Activated naive CD4-positive, alpha-beta T cell treated with anti-CD3 and anti-CD28 coated beads for 36 hours (primary cell): ENCODE results near the gene HCN3. TPM values are rescaled to one million over a fixed set of nuclear protein-coding genes. Genes with fewer than 3 reads are reported as not detected.
"Not testable (repeated sequence)": the region's sequence is repeated elsewhere in the genome, so short reads cannot be mapped to it uniquely, and the experiment has no call there.

Experiments used
- CTCF ChIA-PET: fragments of 350-600 bp; sonication (Branson Sonifier 250); formaldehyde crosslinking; loops from one replicate; lab custom pipeline; 2021; ENCODE audit warnings: antibody characterized with exemption; lab: Charles Lee
- DNase-seq: peaks from one replicate; pipeline ENCODE4 v3.0.0-alpha.2; 2020
- H3K27ac Mint-ChIP-seq: one replicate; pipeline ENCODE4 v1.8.0; 2021; ENCODE audit warnings: mild to moderate bottlenecking, mixed read lengths
- H3K27me3 Mint-ChIP-seq: one replicate; pipeline ENCODE4 v1.8.0; 2021; ENCODE audit warnings: low read depth, mixed read lengths
- H3K36me3 Mint-ChIP-seq: one replicate; pipeline ENCODE4 v1.8.0; 2021; ENCODE audit warnings: low read depth, mixed read lengths
- H3K4me1 Mint-ChIP-seq: one replicate; pipeline ENCODE4 v1.8.0; 2021; ENCODE audit warnings: low read depth, mixed read lengths
- H3K4me3 Mint-ChIP-seq: one replicate; pipeline ENCODE4 v1.8.0; 2021; ENCODE audit warnings: mild to moderate bottlenecking, moderate library complexity, mixed read lengths
- H3K9me3 Mint-ChIP-seq: one replicate; pipeline ENCODE4 v1.8.0; 2021; ENCODE audit warnings: mixed read lengths
- intact Hi-C: fragments of 100-400 bp; cut with micrococcal nuclease; formaldehyde crosslinking; loops from one replicate; pipeline ENCODE4 v1.15.1; 2023
- total RNA-seq, 2 experiments: library from RNA; stranded (reverse); gene quantifications; one replicate each; pipeline ENCODE4 v1.2.3, GENCODE V29; 2021

The HCN3 gene
- 1 to 10 TPM in 1 of 2 experiments, under 1 TPM in 1; 0.79 to 1.6 TPM for total RNA-seq

- intact Hi-C loops: loop anchor here (1.0 to 10.0 kb wide), 4 partner anchors 31 to 698 kb away; partner anchors contain the start of genes ARHGEF2, ASH1L and FDPS
- no peaks in the 10 kb centered on the region for H3K27me3 Mint-ChIP-seq
Observed at GRCh38 chr1:155277070-155277901, at the start of gene HCN3. Gene HCN3 (plus strand): TSS chr1:155277463. CDS start chr1:155277591, 128 bp downstream.

GRCh38 chr1:155228096-155228427 lies 49.2 kb upstream of the HCN3 start:
- intact Hi-C loops: no loop called here

More at GRCh38 chr1:155277070-155277901, at the start of gene HCN3:
- Mint-ChIP-seq H3K4me1 (peaks cover 30% of the 10 kb centered on the region), H3K9me3 (no peaks in the 10 kb centered on the region), H3K27ac (no peak within 1 kb of the TSS), H3K4me3 (peak within 1 kb of the TSS; percentile 62), H3K36me3 (peaks cover 4% of the 10 kb centered on the region)
- DNase-seq: peak; percentile 96
- CTCF ChIA-PET: interaction anchor here (0.6 to 3.1 kb wide), 7 partner anchors 11 to 46 kb away, joined by 3 to 17 read pairs (median 4); no protein-coding TSS in a partner anchor

GRCh38 chr1:155231302-155231701 lies 46.0 kb upstream of the HCN3 start:
- DNase-seq, H3K27me3 Mint-ChIP-seq, intact Hi-C loops, H3K4me3 Mint-ChIP-seq, H3K36me3 Mint-ChIP-seq, H3K9me3 Mint-ChIP-seq, H3K27ac Mint-ChIP-seq: not testable (repeated sequence)
- CTCF ChIA-PET: interaction anchor here (2.2 kb wide), 1 partner anchor 20 kb away, joined by 5 read pairs; no protein-coding TSS in a partner anchor
- peaks cover 19% of the 10 kb centered on the region for H3K4me1 Mint-ChIP-seq

More at GRCh38 chr1:155228096-155228427, 49.2 kb upstream of the HCN3 start:
- peak overlapping the region; percentile 89 for H3K4me3 Mint-ChIP-seq
- DNase-seq: no peak
- H3K4me1 Mint-ChIP-seq: peaks cover 31% of the 10 kb centered on the region
- no peaks in the 10 kb centered on the region for H3K9me3 Mint-ChIP-seq
- CTCF ChIA-PET: interaction anchor here (1.3 kb wide), 1 partner anchor 16 kb away, joined by 4 read pairs; no protein-coding TSS in a partner anchor
- H3K36me3 Mint-ChIP-seq: peaks cover 11% of the 10 kb centered on the region
- H3K27me3 Mint-ChIP-seq: no peaks in the 10 kb centered on the region
- H3K27ac Mint-ChIP-seq: peak overlapping the region; percentile 96

GRCh38 chr1:155232001-155232978 lies 45.0 kb upstream of the HCN3 start:
- intact Hi-C loops, H3K27ac Mint-ChIP-seq, DNase-seq, H3K9me3 Mint-ChIP-seq, H3K36me3 Mint-ChIP-seq, H3K4me3 Mint-ChIP-seq, H3K27me3 Mint-ChIP-seq: not testable (repeated sequence)
- CTCF ChIA-PET: interaction anchor here (2.2 kb wide), 1 partner anchor 19 kb away, joined by 5 read pairs; no protein-coding TSS in a partner anchor
- H3K4me1 Mint-ChIP-seq: peaks cover 13% of the 10 kb centered on the region

- H3K4me1 Mint-ChIP-seq, DNase-seq, H3K27ac Mint-ChIP-seq, CTCF ChIA-PET, H3K9me3 Mint-ChIP-seq, H3K27me3 Mint-ChIP-seq, intact Hi-C loops, H3K36me3 Mint-ChIP-seq, H3K4me3 Mint-ChIP-seq: not testable (repeated sequence)
Observed at GRCh38 chr1:155233502-155233901, 43.8 kb upstream of the HCN3 start.

- DNase-seq, H3K27me3 Mint-ChIP-seq, H3K27ac Mint-ChIP-seq, H3K4me3 Mint-ChIP-seq, CTCF ChIA-PET, intact Hi-C loops, H3K9me3 Mint-ChIP-seq, H3K36me3 Mint-ChIP-seq, H3K4me1 Mint-ChIP-seq: not testable (repeated sequence)
Observed at GRCh38 chr1:155235375-155235774, 41.9 kb upstream of the HCN3 start.

GRCh38 chr1:155236451-155236850 lies 40.8 kb upstream of the HCN3 start:
- CTCF ChIA-PET: interaction anchor here (0.6 to 0.9 kb wide), 2 partner anchors 10 to 55 kb away, joined by 3 read pairs; no protein-coding TSS in a partner anchor
- no peaks in the 10 kb centered on the region for H3K27me3 Mint-ChIP-seq
- peaks cover 17% of the 10 kb centered on the region for H3K4me1 Mint-ChIP-seq
- no peak for DNase-seq
- no peak overlapping the region for H3K4me3 Mint-ChIP-seq
- intact Hi-C loops: no loop called here
- H3K36me3 Mint-ChIP-seq: peaks cover 9% of the 10 kb centered on the region
- H3K9me3 Mint-ChIP-seq: no peaks in the 10 kb centered on the region
- no peak overlapping the region for H3K27ac Mint-ChIP-seq

- Mint-ChIP-seq H3K27ac (peak overlapping the region; percentile 62), H3K4me3 (peak overlapping the region; percentile 77), H3K36me3 (peaks cover 13% of the 10 kb centered on the region), H3K9me3 (no peaks in the 10 kb centered on the region), H3K4me1 (peaks cover 42% of the 10 kb centered on the region), H3K27me3 (peaks cover 2% of the 10 kb centered on the region)
- CTCF ChIA-PET: interaction anchor here (0.6 to 4.5 kb wide), 5 partner anchors 10 to 907 kb away, joined by 3 to 37 read pairs (median 4); no protein-coding TSS in a partner anchor
- DNase-seq: peak; percentile 85
- intact Hi-C loops: loop anchor here (1.0 to 5.0 kb wide), 3 partner anchors 9 to 321 kb away; partner anchors contain the start of gene ASH1L
Observed at GRCh38 chr1:155241069-155241679, 36.1 kb upstream of the HCN3 start.

GRCh38 chr1:155241841-155242264 lies 35.4 kb upstream of the HCN3 start:
- Mint-ChIP-seq H3K9me3 (no peaks in the 10 kb centered on the region), H3K36me3 (peaks cover 13% of the 10 kb centered on the region), H3K27me3 (peaks cover 2% of the 10 kb centered on the region), H3K27ac (peak overlapping the region; percentile 63), H3K4me1 (peaks cover 42% of the 10 kb centered on the region), H3K4me3 (peak overlapping the region; percentile 8)
- DNase-seq: peak; percentile 34
- CTCF ChIA-PET: interaction anchor here (0.6 to 4.5 kb wide), 6 partner anchors 9 to 906 kb away, joined by 3 to 37 read pairs (median 4); no protein-coding TSS in a partner anchor
- intact Hi-C loops: loop anchor here (1.0 to 5.0 kb wide), 3 partner anchors 8 to 320 kb away; partner anchors contain the start of gene ASH1L

GRCh38 chr1:155242805-155243358 lies 34.4 kb upstream of the HCN3 start:
- intact Hi-C loops: loop anchor here (5.0 kb wide), 1 partner anchor 319 kb away; the partner anchor contains the start of gene ASH1L
- peaks cover 2% of the 10 kb centered on the region for H3K27me3 Mint-ChIP-seq
- H3K27ac Mint-ChIP-seq: peak overlapping the region; percentile 47
- H3K9me3 Mint-ChIP-seq: no peaks in the 10 kb centered on the region
- peaks cover 42% of the 10 kb centered on the region for H3K4me1 Mint-ChIP-seq
- CTCF ChIA-PET: interaction anchor here (1.3 to 4.5 kb wide), 5 partner anchors 8 to 65 kb away, joined by 4 to 37 read pairs (median 4); no protein-coding TSS in a partner anchor
- peak overlapping the region; percentile 88 for H3K4me3 Mint-ChIP-seq
- peaks cover 12% of the 10 kb centered on the region for H3K36me3 Mint-ChIP-seq
- DNase-seq: no peak
